ENCODE results near the gene RPRD1B.

The RPRD1B gene

GRCh38 chr20:38040276-38040675 is 6.7 kb downstream of the RPRD1B start:
- DNase-seq, result no peak

- peak; percentile 60 for DNase-seq
These were observed 10.2 kb downstream of the RPRD1B start for GRCh38 chr20:38043512-38044300.

- no peak for DNase-seq
These were observed 11.1 kb downstream of the RPRD1B start for GRCh38 chr20:38044685-38045084.

GRCh38 chr20:38046572-38046971 is 13.0 kb downstream of the RPRD1B start:
- no peak for DNase-seq

GRCh38 chr20:38049800-38050199 is 16.3 kb downstream of the RPRD1B start:
- no peak for DNase-seq

- peak; percentile 4 for DNase-seq
These were observed 17.1 kb downstream of the RPRD1B start for GRCh38 chr20:38050686-38051085.

GRCh38 chr20:38052870-38053269 is 19.3 kb downstream of the RPRD1B start:
- DNase-seq, result no peak

GRCh38 chr20:38054647-38055046 is 21.1 kb downstream of the RPRD1B start:
- no peak for DNase-seq

- no peak for DNase-seq
These were observed 21.7 kb downstream of the RPRD1B start for GRCh38 chr20:38055294-38055693.

GRCh38 chr20:38055848-38056247 is 22.3 kb downstream of the RPRD1B start:
- no peak for DNase-seq

- peak; percentile 76 for DNase-seq
These were observed 23.9 kb downstream of the RPRD1B start for GRCh38 chr20:38057351-38057972.

GRCh38 chr20:38059832-38060231 is 26.3 kb downstream of the RPRD1B start:
- DNase-seq, result no peak

- DNase-seq, result no peak
These were observed 27.0 kb downstream of the RPRD1B start for GRCh38 chr20:38060536-38060935.

GRCh38 chr20:38061109-38061508 is 27.6 kb downstream of the RPRD1B start:
- no peak for DNase-seq

- no peak for DNase-seq
These were observed 29.3 kb downstream of the RPRD1B start for GRCh38 chr20:38062890-38063289.

GRCh38 chr20:38063911-38064530 is 30.5 kb downstream of the RPRD1B start:
- DNase-seq, result no peak

- no peak for DNase-seq
These were observed 32.3 kb downstream of the RPRD1B start for GRCh38 chr20:38065764-38066375.

- DNase-seq, result no peak
These were observed 33.6 kb downstream of the RPRD1B start for GRCh38 chr20:38066969-38067716.

- no peak for DNase-seq
These were observed 34.3 kb downstream of the RPRD1B start for GRCh38 chr20:38067717-38068365.

GRCh38 chr20:38072898-38073297 is 39.4 kb downstream of the RPRD1B start:
- no peak for DNase-seq

- peak; percentile 46 for DNase-seq
These were observed 39.9 kb downstream of the RPRD1B start for GRCh38 chr20:38073307-38074071.
